NOMO-1 (cell line): ENCODE results near the gene PGRMC2.
"Not testable (repeated sequence)": the region's sequence is repeated elsewhere in the genome, so short reads cannot be mapped to it uniquely, and the experiment has no call there.

Experiments
- DNase-seq, 2 experiments: peaks; one replicate each; lab custom pipeline; 2025; ENCODE audit not compliant: unreplicated experiment in 2 of 2; lab: John Stamatoyannopoulos, UW

The PGRMC2 gene

GRCh38 chr4:128271551-128271950 lies 16.1 kb downstream of the PGRMC2 start:
- no peak for DNase-seq

GRCh38 chr4:128268970-128269369 lies 18.6 kb downstream of the PGRMC2 start:
- no peak for DNase-seq

GRCh38 chr4:128267745-128268144 lies 19.9 kb downstream of the PGRMC2 start:
- DNase-seq: no peak

- not testable (repeated sequence) for DNase-seq
Observed at GRCh38 chr4:128267171-128267570, 20.4 kb downstream of the PGRMC2 start.

GRCh38 chr4:128265550-128265949 lies 22.1 kb downstream of the PGRMC2 start:
- DNase-seq: not testable (repeated sequence)

GRCh38 chr4:128259889-128260288 lies 27.7 kb downstream of the PGRMC2 start:
- DNase-seq: not testable (repeated sequence)

GRCh38 chr4:128258166-128258565 lies 29.4 kb downstream of the PGRMC2 start:
- not testable (repeated sequence) for DNase-seq

GRCh38 chr4:128256539-128256938 lies 31.1 kb downstream of the PGRMC2 start:
- DNase-seq: no peak

GRCh38 chr4:128255906-128256305 lies 31.7 kb downstream of the PGRMC2 start:
- DNase-seq: no peak

- no peak for DNase-seq
Observed at GRCh38 chr4:128249787-128250668, 37.6 kb downstream of the PGRMC2 start.

GRCh38 chr4:128247906-128248305 lies 39.7 kb downstream of the PGRMC2 start:
- no peak for DNase-seq

- DNase-seq: not testable (repeated sequence)
Observed at GRCh38 chr4:128245391-128245790, 42.2 kb downstream of the PGRMC2 start.

- DNase-seq: no peak
Observed at GRCh38 chr4:128244379-128244778, 43.2 kb downstream of the PGRMC2 start.

GRCh38 chr4:128242601-128243000 lies 45.0 kb downstream of the PGRMC2 start:
- DNase-seq: no peak

GRCh38 chr4:128241981-128242380 lies 45.6 kb downstream of the PGRMC2 start:
- DNase-seq: no peak

- DNase-seq: no peak
Observed at GRCh38 chr4:128241425-128241913, 46.1 kb downstream of the PGRMC2 start.

GRCh38 chr4:128241019-128241418 lies 46.6 kb downstream of the PGRMC2 start:
- DNase-seq: no peak

- no peak for DNase-seq
Observed at GRCh38 chr4:128234836-128235235, 52.8 kb downstream of the PGRMC2 start.

- DNase-seq: no peak
Observed at GRCh38 chr4:128232719-128233118, 54.9 kb downstream of the PGRMC2 start.

- DNase-seq: no peak
Observed at GRCh38 chr4:128228845-128229795, 58.5 kb downstream of the PGRMC2 start.

- no peak for DNase-seq
Observed at GRCh38 chr4:128227991-128228571, 59.5 kb downstream of the PGRMC2 start.
